ENCODE results near the gene KIF3C. TPM values are rescaled to one million over a fixed set of nuclear protein-coding genes. Genes with fewer than 3 reads are reported as not detected.
"Not testable (repeated sequence)": the region's sequence is repeated elsewhere in the genome, so short reads cannot be mapped to it uniquely, and the experiment has no call there.

KIF3C gene
- total and polyA plus RNA-seq, 2 experiments from 2014 or later: 5.4 to 5.6 TPM

GRCh38 chr2:25905126-25905525 is 77.2 kb downstream of the KIF3C start:
- H3K9me3 ChIP-seq (ENCODE audit: low read depth): no peaks in the 10 kb centered on the region
- DNase-seq (ENCODE audit: low read depth in 1 of 2, low spot score in 1 of 2): no peak
- H3K27ac ChIP-seq: no peak overlapping the region
- no peak overlapping the region for H3K4me3 ChIP-seq
- no peaks in the 10 kb centered on the region for H3K36me3 ChIP-seq
- H3K4me1 ChIP-seq (ENCODE audit: low read depth): no peaks in the 10 kb centered on the region
- no peak for TF ChIP-seq CTCF (IDR thresholded peaks at IDR 0.05; ENCODE audit: low read depth, low read length)
- H3K27me3 ChIP-seq: no peaks in the 10 kb centered on the region

GRCh38 chr2:25903216-25903776 is 79.0 kb downstream of the KIF3C start:
- Histone ChIP-seq H3K4me3 (no peak overlapping the region), H3K27me3 (no peaks in the 10 kb centered on the region), H3K4me1 (ENCODE audit: low read depth) (no peaks in the 10 kb centered on the region), H3K9me3 (ENCODE audit: low read depth) (no peaks in the 10 kb centered on the region), H3K36me3 (no peaks in the 10 kb centered on the region), H3K27ac (no peak overlapping the region)
- no peak for DNase-seq (ENCODE audit: low read depth in 1 of 2, low spot score in 1 of 2)
- no peak for TF ChIP-seq CTCF (IDR thresholded peaks at IDR 0.05; ENCODE audit: low read depth, low read length)

- Histone ChIP-seq H3K4me1 (ENCODE audit: low read depth) (no peaks in the 10 kb centered on the region), H3K27me3 (no peaks in the 10 kb centered on the region), H3K9me3 (ENCODE audit: low read depth) (no peaks in the 10 kb centered on the region), H3K4me3 (no peak overlapping the region), H3K27ac (no peak overlapping the region), H3K36me3 (no peaks in the 10 kb centered on the region)
- TF ChIP-seq CTCF (IDR thresholded peaks at IDR 0.05; ENCODE audit: low read depth, low read length): no peak
- DNase-seq (ENCODE audit: low read depth in 1 of 2, low spot score in 1 of 2): peak; percentile 3 to 34
Observed at GRCh38 chr2:25899404-25899970, 82.8 kb downstream of the KIF3C start.

- no peaks in the 10 kb centered on the region for H3K27me3 ChIP-seq
- H3K4me3 ChIP-seq: no peak overlapping the region
- no peak overlapping the region for H3K27ac ChIP-seq
- H3K36me3 ChIP-seq: no peaks in the 10 kb centered on the region
- DNase-seq (ENCODE audit: low read depth in 1 of 2, low spot score in 1 of 2): no peak
- TF ChIP-seq CTCF (IDR thresholded peaks at IDR 0.05; ENCODE audit: low read depth, low read length): no peak
- H3K4me1 ChIP-seq (ENCODE audit: low read depth): no peaks in the 10 kb centered on the region
- H3K9me3 ChIP-seq (ENCODE audit: low read depth): no peaks in the 10 kb centered on the region
Observed at GRCh38 chr2:25897506-25897905, 84.8 kb downstream of the KIF3C start.

GRCh38 chr2:25896308-25896707 is 86.0 kb downstream of the KIF3C start:
- not testable (repeated sequence) for H3K27me3 ChIP-seq; H3K4me3 ChIP-seq; H3K4me1 ChIP-seq (ENCODE audit: low read depth); H3K36me3 ChIP-seq; H3K27ac ChIP-seq; DNase-seq (ENCODE audit: low read depth in 1 of 2, low spot score in 1 of 2); H3K9me3 ChIP-seq (ENCODE audit: low read depth)

GRCh38 chr2:25895610-25896009 is 86.7 kb downstream of the KIF3C start:
- no peak overlapping the region for H3K4me3 ChIP-seq
- DNase-seq (ENCODE audit: low read depth in 1 of 2, low spot score in 1 of 2): no peak
- TF ChIP-seq CTCF (IDR thresholded peaks at IDR 0.05; ENCODE audit: low read depth, low read length): no peak
- H3K27me3 ChIP-seq: no peaks in the 10 kb centered on the region
- H3K27ac ChIP-seq: no peak overlapping the region
- H3K36me3 ChIP-seq: no peaks in the 10 kb centered on the region
- no peaks in the 10 kb centered on the region for H3K9me3 ChIP-seq (ENCODE audit: low read depth)
- H3K4me1 ChIP-seq (ENCODE audit: low read depth): no peaks in the 10 kb centered on the region
